GM23338 (cell line): ENCODE results near the gene KRT74. TPM values are rescaled to one million over a fixed set of nuclear protein-coding genes. Genes with fewer than 3 reads are reported as not detected.

Experiments used
- ATAC-seq: fragments of 200-7000 bp; cut with Tn5 transposase; 3 replicates; pipeline ENCODE4 v1.9.1; 2020
- DNase-seq: peaks from one replicate; pipeline ENCODE4 v3.0.0-alpha.2; 2015; ENCODE audit warnings: low spot score
- H2AFZ ChIP-seq: fragments of 200-600 bp; sonication (generic); 2 replicates; pipeline ENCODE4 v1.8.0; 2016; ENCODE audit warnings: antibody characterized with exemption, mild to moderate bottlenecking, moderate library complexity
- H3F3A ChIP-seq: fragments of 200-600 bp; sonication (generic); replicated peaks from 2 replicates; pipeline ENCODE4 v1.8.0; 2017; ENCODE audit warnings: antibody characterized with exemption, mixed run types, low read depth
- H3K27ac ChIP-seq: fragments of 200-600 bp; sonication (generic); 2 replicates; pipeline ENCODE4 v1.6.1; 2016; ENCODE audit warnings: low read depth
- H3K27me3 ChIP-seq: fragments of 200-600 bp; sonication (generic); 2 replicates; pipeline ENCODE4 v1.8.0; 2016; ENCODE audit warnings: mild to moderate bottlenecking, mixed run types, moderate library complexity; ENCODE audit not compliant: insufficient read depth
- H3K36me3 ChIP-seq: fragments of 200-600 bp; sonication (generic); 2 replicates; pipeline ENCODE4 v1.8.0; 2016; ENCODE audit warnings: mild to moderate bottlenecking; ENCODE audit not compliant: insufficient read depth
- H3K4me1 ChIP-seq: fragments of 200-600 bp; sonication (generic); 2 replicates; pipeline ENCODE4 v1.8.0; 2016; ENCODE audit warnings: mild to moderate bottlenecking, moderate library complexity; ENCODE audit not compliant: insufficient read depth
- H3K4me2 ChIP-seq: fragments of 200-600 bp; sonication (generic); 2 replicates; pipeline ENCODE4 v1.7.1; 2017; ENCODE audit warnings: mixed run types
- H3K4me3 ChIP-seq: fragments of 200-600 bp; sonication (generic); 2 replicates; pipeline ENCODE4 v1.6.1; 2016; ENCODE audit warnings: mixed run types
- H3K79me2 ChIP-seq: fragments of 200-600 bp; sonication (generic); replicated peaks from 2 replicates; pipeline ENCODE4 v1.8.0; 2017; ENCODE audit warnings: mild to moderate bottlenecking; ENCODE audit not compliant: insufficient read depth
- H3K9me2 ChIP-seq: fragments of 200-600 bp; sonication (generic); 2 replicates; pipeline ENCODE4 v1.8.0; 2017; ENCODE audit not compliant: insufficient read depth
- H4K20me1 ChIP-seq: fragments of 200-600 bp; sonication (generic); replicated peaks from 2 replicates; pipeline ENCODE4 v1.8.0; 2017; ENCODE audit warnings: mild to moderate bottlenecking; ENCODE audit not compliant: insufficient read depth
- H3K27ac Mint-ChIP-seq: 2 replicates; pipeline ENCODE4 v1.8.0; 2020; ENCODE audit warnings: inconsistent platforms, mild to moderate bottlenecking, moderate library complexity, mixed read lengths
- H3K27me3 Mint-ChIP-seq: 3 replicates; pipeline ENCODE4 v1.8.0; 2022; ENCODE audit warnings: low read depth, mild to moderate bottlenecking, moderate library complexity, mixed read lengths, inconsistent platforms; ENCODE audit not compliant: insufficient read depth, poor library complexity
- H3K36me3 Mint-ChIP-seq: 3 replicates; pipeline ENCODE4 v1.8.0; 2021; ENCODE audit warnings: low read depth, mild to moderate bottlenecking, inconsistent platforms, moderate library complexity, mixed read lengths
- H3K4me1 Mint-ChIP-seq: 3 replicates; pipeline ENCODE4 v1.8.0; 2020; ENCODE audit warnings: mild to moderate bottlenecking, inconsistent platforms, mixed read lengths
- H3K4me3 Mint-ChIP-seq: 3 replicates; pipeline ENCODE4 v1.8.0; 2021; ENCODE audit warnings: moderate library complexity, mild to moderate bottlenecking, inconsistent platforms, mixed read lengths
- H3K9me3 Mint-ChIP-seq: 3 replicates; pipeline ENCODE4 v1.8.0; 2020; ENCODE audit warnings: moderate library complexity, mild to moderate bottlenecking, inconsistent platforms, mixed read lengths
- CREB1 ChIP-seq: fragments of 250-450 bp; sonication (Bioruptor Pico); IDR thresholded peaks from 2 replicates; pipeline ENCODE4 v1.5.0; 2020; ENCODE audit warnings: low read depth, mild to moderate bottlenecking, moderate library complexity
- CTCF ChIP-seq, 2 experiments: fragments of 200-600 bp in 1 of 2; sonication (generic) in 1 of 2; conservative IDR thresholded peaks; 2 replicates each; pipeline versions ENCODE4 v1.5.1 to v1.6.1; 2016 to 2017; ENCODE audit warnings: antibody characterized with exemption in 2 of 2, low read depth in 2 of 2, mild to moderate bottlenecking in 2 of 2, moderate library complexity in 1 of 2
- EZH2 ChIP-seq: fragments of 200-600 bp; sonication (generic); IDR thresholded peaks from one replicate; pipeline ENCODE4 v1.8.0; 2017; ENCODE audit warnings: antibody characterized with exemption, mild to moderate bottlenecking, low read depth; ENCODE audit not compliant: unreplicated experiment
- EZH2phosphoT487 ChIP-seq: fragments of 200-600 bp; sonication (generic); IDR thresholded peaks from one replicate; pipeline ENCODE4 v1.8.1; 2018; ENCODE audit warnings: antibody characterized with exemption; ENCODE audit not compliant: unreplicated experiment
- JUNB ChIP-seq: IDR thresholded peaks from one replicate; pipeline ENCODE4 v1.6.1; 2016; ENCODE audit warnings: antibody characterized with exemption; ENCODE audit not compliant: unreplicated experiment
- NANOG ChIP-seq: IDR thresholded peaks from 2 replicates; pipeline ENCODE4 v1.6.1; 2016; ENCODE audit warnings: antibody characterized with exemption, borderline replicate concordance
- STAT1 ChIP-seq: IDR thresholded peaks from one replicate; pipeline ENCODE4 v1.6.1; 2016; ENCODE audit warnings: antibody characterized with exemption; ENCODE audit not compliant: unreplicated experiment
- ZNF114 ChIP-seq: fragments of 250-450 bp; sonication (Bioruptor Pico); IDR thresholded peaks from 2 replicates; pipeline ENCODE4 v1.5.0; 2020; ENCODE audit warnings: mild to moderate bottlenecking, moderate library complexity
- ZNF331 ChIP-seq: fragments of 250-450 bp; sonication (Bioruptor Pico); IDR thresholded peaks from 2 replicates; pipeline ENCODE4 v1.5.0; 2020; ENCODE audit warnings: low read depth, mild to moderate bottlenecking, moderate library complexity
- polyA plus RNA-seq: library from polyadenylated mRNA; unstranded; fragments of >200 nt; fragmentation: Nextera tagmentation; extraction: Ambion mirVana; gene quantifications from 2 replicates; pipeline ENCODE4 v1.2.1, GENCODE V29; 2016
- total RNA-seq: library from RNA; depleted of rRNA; stranded (reverse); fragments of >200 nt; shearing (Covaris generic); gene quantifications from 2 replicates; pipeline ENCODE4 v1.2.3, GENCODE V29; 2014
- TF ChIP-seq, protein P1 (sequence below): IDR thresholded peaks from 2 replicates; pipeline ENCODE4 v1.6.1; 2016; ENCODE audit warnings: antibody characterized with exemption
- TF ChIP-seq, protein P2 (sequence below): IDR thresholded peaks from one replicate; pipeline ENCODE4 v1.6.1; 2018; ENCODE audit warnings: antibody characterized with exemption; ENCODE audit not compliant: unreplicated experiment

KRT74 gene
- total and polyA plus RNA-seq, 2 experiments from 2014 or later, result not detected

- TF ChIP-seq, protein P1, sequence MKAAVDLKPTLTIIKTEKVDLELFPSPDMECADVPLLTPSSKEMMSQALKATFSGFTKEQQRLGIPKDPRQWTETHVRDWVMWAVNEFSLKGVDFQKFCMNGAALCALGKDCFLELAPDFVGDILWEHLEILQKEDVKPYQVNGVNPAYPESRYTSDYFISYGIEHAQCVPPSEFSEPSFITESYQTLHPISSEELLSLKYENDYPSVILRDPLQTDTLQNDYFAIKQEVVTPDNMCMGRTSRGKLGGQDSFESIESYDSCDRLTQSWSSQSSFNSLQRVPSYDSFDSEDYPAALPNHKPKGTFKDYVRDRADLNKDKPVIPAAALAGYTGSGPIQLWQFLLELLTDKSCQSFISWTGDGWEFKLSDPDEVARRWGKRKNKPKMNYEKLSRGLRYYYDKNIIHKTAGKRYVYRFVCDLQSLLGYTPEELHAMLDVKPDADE, result no peak
- no peak for TF ChIP-seq CREB1 (CRISPR knock-in tag)
- TF ChIP-seq ZNF331 (CRISPR knock-in tag), result no peak
- TF ChIP-seq ZNF114 (CRISPR knock-in tag), result no peak
- TF ChIP-seq STAT1, result no peak
- no peak for TF ChIP-seq EZH2
- ATAC-seq, result no peak
Measured at GRCh38 chr12:52528641-52529143, 45.0 kb downstream of the KRT74 start.

DNA sequence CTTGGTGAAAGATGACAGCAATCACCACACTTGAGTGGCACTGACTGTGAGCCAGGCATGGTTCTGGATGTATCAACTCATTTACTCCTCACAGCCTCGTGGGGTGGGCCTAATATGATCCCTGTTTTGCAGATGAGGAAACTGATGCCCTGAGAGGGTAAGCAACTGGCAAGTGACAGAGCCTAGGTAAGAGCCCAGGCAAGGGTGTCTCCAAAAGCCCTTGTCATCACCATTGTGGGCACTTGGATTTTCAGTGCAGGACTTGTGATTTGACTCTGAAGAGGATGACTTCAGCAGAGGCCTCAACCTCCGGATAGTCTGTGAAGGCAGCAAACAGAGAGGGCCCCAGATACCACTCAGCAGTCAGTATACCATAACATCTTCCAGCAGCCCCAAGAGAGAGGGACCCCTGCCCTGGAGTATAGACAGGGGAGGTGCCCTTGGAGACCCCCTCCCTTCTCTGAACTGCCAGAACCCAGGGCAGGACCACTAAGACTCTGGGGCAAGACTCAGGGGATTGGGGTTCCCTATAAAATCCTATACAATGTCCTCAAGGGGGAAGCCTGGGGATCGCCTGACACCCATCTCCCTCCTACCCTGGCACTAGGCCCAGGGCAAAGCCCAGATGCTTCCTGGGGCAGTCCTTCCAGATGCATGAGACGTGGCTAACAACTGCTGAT lies 46.4 kb downstream of the KRT74 start:
- Mint-ChIP-seq H3K4me1 (no peaks in the 10 kb centered on the region), H3K27me3 (peaks cover 4% of the 10 kb centered on the region), H3K36me3 (no peaks in the 10 kb centered on the region), H3K9me3 (no peaks in the 10 kb centered on the region), H3K27ac (no peak overlapping the region), H3K4me3 (no peak overlapping the region)
- no peaks in the 10 kb centered on the region for H3K79me2 ChIP-seq
- no peak overlapping the region for H2AFZ ChIP-seq
- no peak overlapping the region for H3K4me2 ChIP-seq
- TF ChIP-seq JUNB (no peak), CTCF (conservative IDR thresholded peaks at IDR 0.05; ENCODE audit: low read depth in 2 of 2) (no peak), EZH2phosphoT487 (no peak), ZNF331 (CRISPR knock-in tag) (no peak), NANOG (no peak)
- TF ChIP-seq, protein P2, sequence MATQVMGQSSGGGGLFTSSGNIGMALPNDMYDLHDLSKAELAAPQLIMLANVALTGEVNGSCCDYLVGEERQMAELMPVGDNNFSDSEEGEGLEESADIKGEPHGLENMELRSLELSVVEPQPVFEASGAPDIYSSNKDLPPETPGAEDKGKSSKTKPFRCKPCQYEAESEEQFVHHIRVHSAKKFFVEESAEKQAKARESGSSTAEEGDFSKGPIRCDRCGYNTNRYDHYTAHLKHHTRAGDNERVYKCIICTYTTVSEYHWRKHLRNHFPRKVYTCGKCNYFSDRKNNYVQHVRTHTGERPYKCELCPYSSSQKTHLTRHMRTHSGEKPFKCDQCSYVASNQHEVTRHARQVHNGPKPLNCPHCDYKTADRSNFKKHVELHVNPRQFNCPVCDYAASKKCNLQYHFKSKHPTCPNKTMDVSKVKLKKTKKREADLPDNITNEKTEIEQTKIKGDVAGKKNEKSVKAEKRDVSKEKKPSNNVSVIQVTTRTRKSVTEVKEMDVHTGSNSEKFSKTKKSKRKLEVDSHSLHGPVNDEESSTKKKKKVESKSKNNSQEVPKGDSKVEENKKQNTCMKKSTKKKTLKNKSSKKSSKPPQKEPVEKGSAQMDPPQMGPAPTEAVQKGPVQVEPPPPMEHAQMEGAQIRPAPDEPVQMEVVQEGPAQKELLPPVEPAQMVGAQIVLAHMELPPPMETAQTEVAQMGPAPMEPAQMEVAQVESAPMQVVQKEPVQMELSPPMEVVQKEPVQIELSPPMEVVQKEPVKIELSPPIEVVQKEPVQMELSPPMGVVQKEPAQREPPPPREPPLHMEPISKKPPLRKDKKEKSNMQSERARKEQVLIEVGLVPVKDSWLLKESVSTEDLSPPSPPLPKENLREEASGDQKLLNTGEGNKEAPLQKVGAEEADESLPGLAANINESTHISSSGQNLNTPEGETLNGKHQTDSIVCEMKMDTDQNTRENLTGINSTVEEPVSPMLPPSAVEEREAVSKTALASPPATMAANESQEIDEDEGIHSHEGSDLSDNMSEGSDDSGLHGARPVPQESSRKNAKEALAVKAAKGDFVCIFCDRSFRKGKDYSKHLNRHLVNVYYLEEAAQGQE, result no peak
- TF ChIP-seq, protein P1, result no peak
- H3K4me1 ChIP-seq, result no peaks in the 10 kb centered on the region
- no peak for DNase-seq
- no peaks in the 10 kb centered on the region for H4K20me1 ChIP-seq
- ATAC-seq, result no peak
- H3K9me2 ChIP-seq, result no peaks in the 10 kb centered on the region
- H3K27ac ChIP-seq, result no peak overlapping the region
- no peaks in the 10 kb centered on the region for H3K36me3 ChIP-seq
- no peak overlapping the region for H3K4me3 ChIP-seq
- H3K27me3 ChIP-seq, result no peaks in the 10 kb centered on the region
- H3F3A ChIP-seq, result no peaks in the 10 kb centered on the region

More at GRCh38 chr12:52528641-52529143, 45.0 kb downstream of the KRT74 start:
- Mint-ChIP-seq H3K4me3 (no peak overlapping the region), H3K27me3 (peaks cover 4% of the 10 kb centered on the region), H3K9me3 (no peaks in the 10 kb centered on the region), H3K36me3 (no peaks in the 10 kb centered on the region), H3K27ac (no peak overlapping the region), H3K4me1 (no peaks in the 10 kb centered on the region)
- Histone ChIP-seq H3K4me1 (no peaks in the 10 kb centered on the region), H3F3A (no peaks in the 10 kb centered on the region), H3K79me2 (no peaks in the 10 kb centered on the region), H3K4me2 (no peak overlapping the region), H3K36me3 (no peaks in the 10 kb centered on the region), H3K9me2 (no peaks in the 10 kb centered on the region), H3K4me3 (no peak overlapping the region), H3K27ac (no peak overlapping the region), H3K27me3 (no peaks in the 10 kb centered on the region), H4K20me1 (no peaks in the 10 kb centered on the region), H2AFZ (no peak overlapping the region)
- no peak for DNase-seq
